Lung (tissue), 12 donors: Measurements from ENCODE around the gene C3orf49. TPM values are rescaled to one million over a fixed set of nuclear protein-coding genes. Genes with fewer than 3 reads are reported as not detected.

ENCODE experiments used
- ATAC-seq: fragments of 200-7000 bp; cut with Tn5 transposase; one replicate; pipeline ENCODE4 v1.9.1; 2020; ENCODE audit warnings: moderate number of reproducible peaks; ENCODE audit not compliant: insufficient read depth, low FRiP score
- DNase-seq, 3 donors: peaks; one replicate each; pipeline ENCODE4 v3.0.0-alpha.2; 2013 to 2017
- H3K27ac ChIP-seq, 2 donors: one replicate each; pipeline ENCODE4 v1.5.1; 2013; ENCODE audit warnings: mild to moderate bottlenecking in 2 of 2, moderate library complexity in 2 of 2, control low read depth in 1 of 2, inconsistent platforms in 1 of 2, low read depth in 1 of 2, low read length in 1 of 2
- H3K27me3 ChIP-seq, 3 donors: one replicate each; pipeline ENCODE4 v1.5.1; 2013; ENCODE audit warnings: low read length in 2 of 3; ENCODE audit not compliant: control insufficient read depth in 3 of 3, insufficient read depth in 3 of 3
- H3K36me3 ChIP-seq, 4 donors: one replicate each; pipeline ENCODE4 v1.5.1; 2013; ENCODE audit warnings: low read length in 4 of 4, mild to moderate bottlenecking in 1 of 4, moderate library complexity in 1 of 4; ENCODE audit not compliant: control insufficient read depth in 4 of 4, insufficient read depth in 4 of 4
- H3K4me1 ChIP-seq, 5 donors: one replicate each; pipeline ENCODE4 v1.5.1; 2013; ENCODE audit warnings: low read length in 5 of 5, mild to moderate bottlenecking in 2 of 5, moderate library complexity in 1 of 5; ENCODE audit not compliant: control insufficient read depth in 5 of 5, insufficient read depth in 5 of 5
- H3K4me3 ChIP-seq: one replicate; pipeline ENCODE4 v1.5.1; 2013; ENCODE audit warnings: mild to moderate bottlenecking, control low read depth, moderate library complexity
- H3K9ac ChIP-seq, 2 donors: one replicate each; pipeline ENCODE4 v1.5.1; 2013; ENCODE audit warnings: low read length in 2 of 2, control low read depth in 1 of 2; ENCODE audit not compliant: insufficient read depth in 1 of 2
- H3K9me3 ChIP-seq, 4 donors: one replicate each; pipeline ENCODE4 v1.5.1; 2013; ENCODE audit warnings: low read length in 3 of 4, mild to moderate bottlenecking in 1 of 4, moderate library complexity in 1 of 4; ENCODE audit not compliant: control insufficient read depth in 4 of 4, insufficient read depth in 3 of 4
- CTCF ChIP-seq: IDR thresholded peaks from 2 replicates; pipeline ENCODE4 v1.5.1; 2012; ENCODE audit warnings: mild to moderate bottlenecking; ENCODE audit errors: control extremely low read depth, extremely low read depth
- WGBS, 2 donors: extraction: QIAGEN DNeasy Blood & Tissue Kit; methylation state at CpG; one replicate each; pipeline ENCODE4 v1.1.7; 2013; 5-methylcytosine and 5-hydroxymethylcytosine counted together
- polyA plus RNA-seq, 2 donors: library from polyadenylated mRNA; stranded (reverse); fragments of 200-250 nt; gene quantifications; one replicate each; pipeline ENCODE4 v1.2.1, GENCODE V29; 2013
- total RNA-seq, 2 donors: library from RNA; depleted of rRNA in 1 of 2; stranded (reverse); fragments of >200 nt in 1 of 2; gene quantifications; one replicate each; pipeline ENCODE4 v1.2.1, GENCODE V29; 2014 to 2021
- donor health status: control.
- donor health status: control.
- donor health status: Bipolar disorder and iron deficiency.
- donor health status: healthy.
- donor health status: DM: yes; HTN: yes; CAD: no.

C3orf49 gene
- total and polyA plus RNA-seq, 4 donors, result not detected

GRCh38 chr3:63864008-63864964 lies 45.2 kb downstream of the C3orf49 start:
- Histone ChIP-seq H3K4me3 (peak overlapping the region; percentile 93), H3K36me3 (no peaks in the 10 kb centered on the region), H3K9me3 (no peaks in the 10 kb centered on the region), H3K27me3 (no peaks in the 10 kb centered on the region), H3K9ac (peak overlapping the region; percentile 20 to 83), H3K4me1 (peaks cover 3 to 15% (median 7%) of the 10 kb centered on the region in 5 donors), H3K27ac (peak overlapping the region; percentile 89 to 91)
- DNase-seq (peak; percentile 57 to 64 (median 64)), ATAC-seq (peak; percentile 63)
- no peak for TF ChIP-seq CTCF
- 0% methylated on average over 62 to 93 of the region's 93 CpGs for WGBS, 2 donors

GRCh38 chr3:63864965-63865327 lies 45.8 kb downstream of the C3orf49 start:
- peak overlapping the region in 1 of 2 donors; percentile 91 for H3K27ac ChIP-seq
- ATAC-seq (no peak), DNase-seq (no peak)
- no peak for TF ChIP-seq CTCF
- peak overlapping the region; percentile 93 for H3K4me3 ChIP-seq
- no peaks in the 10 kb centered on the region for H3K36me3 ChIP-seq
- no peaks in the 10 kb centered on the region for H3K9me3 ChIP-seq
- 2 to 3% methylated on average over 3 of the region's 3 CpGs for WGBS, 2 donors
- peak overlapping the region; percentile 20 to 83 for H3K9ac ChIP-seq
- H3K4me1 ChIP-seq, result peaks cover 3 to 15% (median 7%) of the 10 kb centered on the region in 5 donors
- H3K27me3 ChIP-seq, result no peaks in the 10 kb centered on the region

- TF ChIP-seq CTCF, result no peak
- DNase-seq, result no peak
- no peak overlapping the region for H3K4me3 ChIP-seq
- 96 to 100% methylated on average over 1 of the region's 1 CpG for WGBS, 2 donors
- H3K27me3 ChIP-seq, result no peaks in the 10 kb centered on the region
- H3K9me3 ChIP-seq, result no peaks in the 10 kb centered on the region
- ATAC-seq, result no peak
- no peaks in the 10 kb centered on the region for H3K36me3 ChIP-seq
- H3K4me1 ChIP-seq, result peaks cover 0 to 15% (median 7%) of the 10 kb centered on the region in 5 donors
- H3K9ac ChIP-seq, result no peak overlapping the region
- H3K27ac ChIP-seq, result no peak overlapping the region
Observed at GRCh38 chr3:63867225-63867624, 48.1 kb downstream of the C3orf49 start.
